Neuron (in vitro differentiated cells): ENCODE data around the gene FOXO1.

Experiments used
- H2AFZ ChIP-seq: one replicate; pipeline ENCODE4 v1.6.1; 2013; ENCODE audit warnings: low read depth, mild to moderate bottlenecking, inconsistent platforms, low read length, moderate library complexity
- H3K27me3 ChIP-seq: one replicate; pipeline ENCODE4 v1.6.1; 2013; ENCODE audit warnings: low read length; ENCODE audit not compliant: insufficient read depth
- H3K36me3 ChIP-seq: one replicate; pipeline ENCODE4 v1.6.1; 2013; ENCODE audit warnings: low read length; ENCODE audit not compliant: insufficient read depth
- H3K4me1 ChIP-seq: one replicate; pipeline ENCODE4 v1.6.1; 2013; ENCODE audit warnings: low read length; ENCODE audit not compliant: insufficient read depth
- H3K4me3 ChIP-seq: 2 replicates; pipeline ENCODE4 v1.5.1; 2013; ENCODE audit warnings: mild to moderate bottlenecking, low read length, moderate library complexity
- H3K9me3 ChIP-seq: one replicate; pipeline ENCODE4 v1.6.1; 2013; ENCODE audit warnings: low read length

FOXO1 gene

DNA sequence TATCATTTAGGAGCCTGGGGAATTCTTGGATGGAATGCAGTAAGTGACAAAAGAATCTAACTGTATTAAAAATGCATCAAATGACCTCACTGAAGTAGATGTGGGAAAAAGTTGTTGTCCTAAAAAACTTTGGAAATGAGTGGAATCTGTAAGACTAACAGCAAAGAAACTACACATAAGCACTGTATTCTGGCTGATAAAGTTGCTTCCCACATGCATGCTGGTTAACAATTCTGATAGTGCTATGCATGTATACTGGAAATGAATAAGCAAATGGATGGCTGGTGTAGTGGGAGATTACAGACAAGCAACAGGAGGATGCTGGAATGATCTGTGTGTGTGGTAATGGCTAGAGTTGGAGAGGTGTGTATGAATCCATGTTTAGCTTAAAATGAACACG lies 138.5 kb downstream of the FOXO1 start:
- Histone ChIP-seq H3K36me3 (no peaks in the 10 kb centered on the region), H3K4me3 (no peak overlapping the region), H3K27me3 (no peaks in the 10 kb centered on the region), H3K4me1 (no peaks in the 10 kb centered on the region), H3K9me3 (no peaks in the 10 kb centered on the region), H2AFZ (no peak overlapping the region)

DNA sequence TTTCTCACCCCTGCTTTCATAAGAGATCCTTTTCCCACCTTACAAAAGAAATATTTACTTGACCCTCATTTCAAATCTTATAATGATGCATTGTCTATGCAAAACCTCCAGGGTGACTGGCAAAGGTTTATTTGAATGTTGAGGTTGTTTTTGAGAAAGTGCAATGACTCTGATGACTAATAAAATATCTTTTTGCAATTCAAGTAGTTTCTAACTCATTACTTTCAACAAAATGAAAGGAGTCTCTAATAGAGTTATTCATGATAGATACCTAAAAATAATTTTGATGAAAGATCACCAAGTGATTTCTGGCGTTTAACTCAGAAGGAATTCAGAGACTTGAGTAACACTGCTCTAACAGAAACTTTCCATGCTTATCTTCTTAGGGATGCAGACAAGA lies 144.2 kb downstream of the FOXO1 start:
- Histone ChIP-seq H3K27me3 (no peaks in the 10 kb centered on the region), H3K36me3 (no peaks in the 10 kb centered on the region), H3K9me3 (no peaks in the 10 kb centered on the region), H3K4me3 (no peak overlapping the region), H3K4me1 (peaks cover 8% of the 10 kb centered on the region), H2AFZ (no peak overlapping the region)

DNA sequence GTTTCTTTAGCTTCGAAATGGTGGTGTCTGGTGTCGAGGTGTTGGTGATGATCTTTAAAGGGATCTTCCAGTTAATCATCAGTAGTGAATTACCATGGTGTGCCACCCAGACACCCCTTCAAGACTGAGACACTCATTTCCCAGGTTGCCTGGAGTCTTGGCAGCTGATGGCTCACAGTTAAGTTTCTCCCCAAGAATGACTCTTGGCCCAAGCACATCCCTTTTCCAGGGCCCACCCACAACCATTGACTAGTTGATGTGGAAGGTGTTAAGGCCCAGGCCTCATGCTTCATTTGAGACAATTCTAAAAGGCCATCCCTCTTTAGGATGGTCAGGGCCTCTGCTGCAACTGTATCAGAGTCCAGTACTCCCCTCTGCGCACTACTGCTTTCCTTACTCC lies 145.5 kb downstream of the FOXO1 start:
- Histone ChIP-seq H3K27me3 (no peaks in the 10 kb centered on the region), H3K4me1 (peaks cover 9% of the 10 kb centered on the region), H2AFZ (no peak overlapping the region), H3K36me3 (no peaks in the 10 kb centered on the region), H3K4me3 (no peak overlapping the region), H3K9me3 (no peaks in the 10 kb centered on the region)

DNA sequence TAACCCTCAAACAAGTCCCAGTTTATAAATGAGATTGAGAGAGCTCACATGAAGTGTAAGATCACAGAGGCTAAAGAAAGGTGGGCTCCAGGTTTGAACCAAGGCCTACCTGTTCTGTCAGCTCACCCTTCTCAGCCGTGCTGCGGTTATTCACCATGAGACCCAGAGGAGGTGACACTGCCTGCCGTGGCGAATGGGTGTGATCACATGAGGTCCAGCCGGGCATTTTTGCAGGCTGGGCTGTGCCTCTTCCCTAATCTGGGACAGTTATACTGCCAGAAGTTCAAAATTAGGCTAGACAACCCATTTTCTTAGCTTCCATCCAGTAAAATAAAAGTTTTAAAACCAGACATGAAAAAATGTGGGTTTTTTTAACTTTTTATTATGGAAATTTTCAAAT lies 146.8 kb downstream of the FOXO1 start:
- peaks cover 9% of the 10 kb centered on the region for H3K4me1 ChIP-seq
- H3K36me3 ChIP-seq = no peaks in the 10 kb centered on the region
- H3K4me3 ChIP-seq = no peak overlapping the region
- H3K9me3 ChIP-seq = no peaks in the 10 kb centered on the region
- H3K27me3 ChIP-seq = no peaks in the 10 kb centered on the region
- H2AFZ ChIP-seq = no peak overlapping the region

DNA sequence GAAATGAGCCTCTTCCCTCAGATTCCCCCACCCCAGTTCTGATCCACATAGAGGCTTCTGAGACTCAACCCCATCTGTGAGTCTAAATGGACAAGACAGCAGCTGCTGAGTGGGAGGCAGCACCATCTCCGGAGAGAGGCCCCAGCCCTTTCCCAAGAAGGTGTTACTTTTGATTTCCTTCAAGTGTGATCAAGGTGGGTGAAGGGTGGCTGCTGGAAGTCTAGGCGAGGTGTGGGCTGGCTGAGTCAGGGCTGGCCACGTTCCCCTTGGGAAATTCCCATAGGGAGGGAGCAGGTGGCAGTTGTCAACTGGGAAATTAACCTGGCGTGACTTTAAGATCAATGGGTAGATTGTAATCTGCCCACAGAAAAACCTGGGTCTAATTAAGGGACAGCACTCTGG lies 148.0 kb downstream of the FOXO1 start:
- Histone ChIP-seq H2AFZ (no peak overlapping the region), H3K36me3 (no peaks in the 10 kb centered on the region), H3K4me1 (peaks cover 9% of the 10 kb centered on the region), H3K27me3 (no peaks in the 10 kb centered on the region), H3K4me3 (no peak overlapping the region), H3K9me3 (no peaks in the 10 kb centered on the region)

DNA sequence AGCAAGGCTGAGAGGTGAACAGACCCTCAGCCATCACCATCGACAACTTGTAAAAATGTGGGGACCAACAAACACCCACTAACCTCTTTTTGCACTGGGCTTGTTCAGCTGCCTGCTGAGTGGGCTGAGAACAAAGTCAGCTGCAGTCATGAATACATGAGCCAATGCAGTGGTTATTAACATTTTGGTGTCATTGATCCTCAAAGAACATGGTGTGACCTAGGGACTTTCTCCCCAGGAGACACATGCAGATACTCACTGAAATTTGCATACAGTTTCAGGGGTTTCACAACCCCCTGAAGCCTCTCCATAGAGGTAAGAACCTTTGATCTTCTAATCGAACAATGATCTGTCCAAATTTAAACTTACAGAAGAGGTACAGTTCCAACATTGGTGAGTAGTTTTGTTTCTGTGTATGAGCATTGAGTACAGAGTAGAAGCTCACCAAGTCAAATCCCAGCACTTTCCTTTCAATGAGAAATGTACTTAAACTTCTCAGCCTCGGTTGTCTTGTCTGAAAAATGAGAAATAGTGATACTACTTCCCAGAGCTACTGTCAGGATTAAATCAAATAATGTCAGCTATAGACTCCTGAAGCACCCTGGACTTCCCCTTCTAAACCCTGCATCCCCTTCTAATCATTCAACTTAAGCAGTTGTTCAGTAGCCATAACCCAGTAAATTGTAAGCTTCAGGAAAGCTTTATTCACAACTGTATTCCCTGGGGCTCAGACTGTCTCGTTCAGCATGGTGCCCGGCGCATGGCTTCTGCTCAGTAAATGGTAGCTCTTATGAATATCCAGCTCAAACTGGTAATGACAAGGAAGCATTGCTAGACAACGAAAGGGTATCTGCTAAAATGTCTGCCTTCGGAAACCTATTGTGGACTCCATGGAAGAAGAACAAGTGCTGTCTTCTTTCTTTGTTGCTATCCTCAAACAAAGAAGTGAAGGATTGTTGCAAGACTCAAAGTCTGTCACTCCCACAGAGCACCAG lies 148.7 kb downstream of the FOXO1 start:
- Histone ChIP-seq H3K36me3 (no peaks in the 10 kb centered on the region), H2AFZ (peak overlapping the region; percentile 17), H3K4me3 (no peak overlapping the region), H3K4me1 (peaks cover 9% of the 10 kb centered on the region), H3K9me3 (no peaks in the 10 kb centered on the region), H3K27me3 (no peaks in the 10 kb centered on the region)

DNA sequence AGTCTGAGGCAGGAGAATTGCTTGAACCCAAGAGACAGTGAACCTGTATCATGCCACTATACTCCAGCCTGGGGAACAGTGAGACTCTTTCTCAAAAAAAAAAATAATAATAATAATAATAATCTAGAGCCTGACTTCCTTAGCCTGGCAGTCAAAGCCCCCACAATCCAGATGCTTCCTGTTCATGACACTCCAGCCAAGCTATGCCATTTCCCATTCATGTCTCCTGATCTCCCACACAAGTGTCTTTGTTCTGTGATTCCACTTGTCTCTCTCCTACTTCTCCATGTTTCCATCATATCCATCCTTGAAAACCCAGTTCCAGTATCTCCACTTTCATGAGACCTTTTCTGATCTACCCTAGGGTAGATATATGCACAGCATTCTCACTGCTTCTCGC lies 150.7 kb downstream of the FOXO1 start:
- H3K4me3 ChIP-seq = no peak overlapping the region
- H3K27me3 ChIP-seq = no peaks in the 10 kb centered on the region
- peaks cover 9% of the 10 kb centered on the region for H3K4me1 ChIP-seq
- no peaks in the 10 kb centered on the region for H3K36me3 ChIP-seq
- H3K9me3 ChIP-seq = no peaks in the 10 kb centered on the region
- H2AFZ ChIP-seq = no peak overlapping the region

DNA sequence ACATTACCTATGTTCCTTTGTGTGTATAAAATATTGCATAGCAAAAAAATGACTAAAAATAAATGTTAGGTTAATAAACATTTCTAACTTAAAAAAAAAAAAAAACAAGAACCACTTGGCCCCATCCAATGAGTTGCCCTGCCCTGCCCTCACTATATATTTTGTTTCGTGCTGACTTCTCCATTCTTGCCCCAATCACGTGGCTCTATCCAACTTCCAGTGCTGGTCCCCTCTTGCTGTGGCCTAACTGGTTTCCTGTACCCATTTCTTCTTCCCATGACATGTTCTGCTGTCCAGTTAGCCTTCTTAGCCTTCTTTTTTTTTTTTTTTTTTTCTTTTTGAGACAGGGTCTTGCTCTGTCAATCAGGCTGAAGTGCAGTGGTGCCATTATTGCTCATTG lies 151.6 kb downstream of the FOXO1 start:
- Histone ChIP-seq H3K9me3 (no peaks in the 10 kb centered on the region), H3K36me3 (no peaks in the 10 kb centered on the region), H2AFZ (no peak overlapping the region), H3K4me1 (peaks cover 9% of the 10 kb centered on the region), H3K27me3 (no peaks in the 10 kb centered on the region), H3K4me3 (no peak overlapping the region)

DNA sequence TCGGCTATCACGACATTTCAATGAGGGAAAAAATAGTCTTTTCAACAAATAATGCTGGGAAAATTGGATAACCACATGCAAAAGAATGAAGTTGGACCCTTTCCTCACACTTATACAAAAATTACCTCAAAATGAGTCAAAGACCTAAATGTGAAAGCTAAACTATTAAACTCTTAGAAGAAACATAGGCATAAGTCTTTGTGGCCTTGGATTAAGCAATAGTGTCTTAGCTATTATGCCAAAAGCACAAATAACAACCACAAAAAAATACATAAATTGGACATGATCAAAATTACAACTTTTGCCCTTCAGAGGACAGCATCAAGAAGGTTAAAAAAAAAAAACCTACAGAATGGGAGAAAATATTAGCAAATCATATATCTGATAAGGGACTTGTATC lies 156.6 kb downstream of the FOXO1 start:
- Histone ChIP-seq H3K36me3 (no peaks in the 10 kb centered on the region), H3K4me1 (peaks cover 8% of the 10 kb centered on the region)

DNA sequence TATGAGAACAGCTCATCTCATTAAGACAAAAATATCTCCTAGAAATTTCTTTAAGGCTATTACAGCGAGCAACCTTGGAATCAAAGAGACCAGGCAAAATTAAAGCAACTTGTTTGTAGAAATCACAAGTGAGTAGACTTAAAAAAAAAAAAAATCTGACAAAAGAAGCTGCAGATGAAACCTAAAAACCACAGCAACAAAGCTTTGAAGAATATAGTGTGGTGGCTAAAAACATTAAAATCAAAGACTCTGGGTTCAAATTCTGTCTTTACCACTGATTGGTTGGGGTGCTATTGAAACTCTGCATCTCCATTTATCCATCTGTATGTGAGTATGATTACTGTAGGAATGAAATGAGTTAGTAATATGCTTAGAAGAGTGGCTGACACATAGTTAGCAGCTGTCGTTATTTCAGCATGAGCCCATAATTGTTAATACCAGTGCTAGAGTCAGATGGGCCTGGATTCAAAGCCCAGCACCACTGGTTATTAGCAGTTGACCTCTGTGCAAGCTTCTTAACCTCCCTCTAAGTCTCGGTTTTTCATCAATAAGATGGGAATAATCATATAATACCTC lies 157.6 kb downstream of the FOXO1 start:
- Histone ChIP-seq H2AFZ (no peak overlapping the region), H3K4me3 (no peak overlapping the region), H3K36me3 (no peaks in the 10 kb centered on the region), H3K9me3 (no peaks in the 10 kb centered on the region), H3K27me3 (no peaks in the 10 kb centered on the region), H3K4me1 (peaks cover 8% of the 10 kb centered on the region)

More for the DNA sequence above, 156.6 kb downstream of the FOXO1 start:
- no peak overlapping the region for H2AFZ ChIP-seq
- no peaks in the 10 kb centered on the region for H3K27me3 ChIP-seq
- no peak overlapping the region for H3K4me3 ChIP-seq
- no peaks in the 10 kb centered on the region for H3K9me3 ChIP-seq

DNA sequence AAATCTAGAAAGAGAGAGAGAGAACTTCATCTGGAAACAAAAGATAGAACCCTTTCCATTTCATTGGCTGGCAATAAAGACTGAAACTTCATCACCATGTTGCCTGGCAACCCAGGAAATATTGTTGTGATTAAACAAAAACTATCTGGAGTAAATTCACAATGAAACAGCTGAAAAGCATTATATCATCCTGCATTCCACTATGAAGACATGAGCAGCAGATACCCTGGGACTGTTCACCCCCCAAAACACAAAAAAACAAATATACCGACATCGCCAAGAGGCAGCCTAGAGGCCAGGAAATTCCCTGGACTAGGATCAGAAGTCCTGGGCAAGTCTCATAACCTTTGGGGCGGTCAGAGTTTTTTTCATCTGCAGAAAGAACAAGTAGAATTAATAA lies 158.3 kb downstream of the FOXO1 start:
- no peaks in the 10 kb centered on the region for H3K36me3 ChIP-seq
- no peaks in the 10 kb centered on the region for H3K27me3 ChIP-seq
- H3K9me3 ChIP-seq = no peaks in the 10 kb centered on the region
- no peak overlapping the region for H3K4me3 ChIP-seq
- H2AFZ ChIP-seq = no peak overlapping the region
- H3K4me1 ChIP-seq = peaks cover 8% of the 10 kb centered on the region

DNA sequence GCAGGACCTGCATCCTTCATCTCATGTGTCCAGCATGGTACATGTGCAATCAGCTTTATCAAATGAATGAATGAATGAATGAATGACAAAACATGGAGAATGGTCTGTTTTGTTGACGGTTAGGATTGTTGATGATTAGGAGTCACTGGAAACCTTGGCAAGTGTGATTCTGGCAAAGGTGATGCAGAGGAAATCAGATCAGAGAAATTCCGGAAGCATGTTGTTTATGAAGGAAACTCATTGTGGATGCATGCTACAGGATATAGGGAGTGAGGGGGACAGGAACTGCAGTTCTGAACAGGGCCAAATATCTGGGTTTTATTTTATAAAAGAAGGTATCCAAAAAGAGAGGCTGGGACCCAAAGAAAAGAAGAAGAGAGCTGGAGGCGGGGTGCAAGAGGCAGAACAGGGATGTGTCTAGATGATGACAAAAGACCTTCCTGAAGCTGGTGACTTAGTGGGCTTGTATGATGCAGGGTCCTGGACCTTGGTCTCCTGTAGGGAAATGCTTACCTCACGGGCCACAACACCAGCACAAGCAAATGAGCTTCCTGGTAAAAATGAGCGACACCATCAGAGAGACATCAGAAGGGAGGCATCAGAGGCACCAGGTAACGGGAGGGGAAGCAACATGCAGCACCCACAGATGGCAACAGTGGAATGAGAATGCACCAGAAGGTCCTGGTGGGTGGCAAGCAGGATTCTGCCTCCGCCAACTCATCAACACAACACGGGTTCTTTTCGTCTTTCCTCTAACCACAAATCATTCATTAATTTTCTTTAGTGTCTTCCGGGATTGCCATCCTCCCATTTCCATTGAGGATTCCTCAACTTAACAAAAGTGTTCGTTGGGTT lies 159.6 kb downstream of the FOXO1 start:
- H3K36me3 ChIP-seq = no peaks in the 10 kb centered on the region
- peaks cover 8% of the 10 kb centered on the region for H3K4me1 ChIP-seq
- H3K27me3 ChIP-seq = no peaks in the 10 kb centered on the region
- no peaks in the 10 kb centered on the region for H3K9me3 ChIP-seq
- no peak overlapping the region for H2AFZ ChIP-seq
- H3K4me3 ChIP-seq = no peak overlapping the region
